ENCODE measurements around the gene MISP.
A peak's percentile ranks its signal among the peaks of the same experiment; 100 is the strongest.
"Not testable (repeated sequence)": the region's sequence is repeated elsewhere in the genome, so short reads cannot be mapped to it uniquely, and the experiment has no call there.

MISP gene

DNA sequence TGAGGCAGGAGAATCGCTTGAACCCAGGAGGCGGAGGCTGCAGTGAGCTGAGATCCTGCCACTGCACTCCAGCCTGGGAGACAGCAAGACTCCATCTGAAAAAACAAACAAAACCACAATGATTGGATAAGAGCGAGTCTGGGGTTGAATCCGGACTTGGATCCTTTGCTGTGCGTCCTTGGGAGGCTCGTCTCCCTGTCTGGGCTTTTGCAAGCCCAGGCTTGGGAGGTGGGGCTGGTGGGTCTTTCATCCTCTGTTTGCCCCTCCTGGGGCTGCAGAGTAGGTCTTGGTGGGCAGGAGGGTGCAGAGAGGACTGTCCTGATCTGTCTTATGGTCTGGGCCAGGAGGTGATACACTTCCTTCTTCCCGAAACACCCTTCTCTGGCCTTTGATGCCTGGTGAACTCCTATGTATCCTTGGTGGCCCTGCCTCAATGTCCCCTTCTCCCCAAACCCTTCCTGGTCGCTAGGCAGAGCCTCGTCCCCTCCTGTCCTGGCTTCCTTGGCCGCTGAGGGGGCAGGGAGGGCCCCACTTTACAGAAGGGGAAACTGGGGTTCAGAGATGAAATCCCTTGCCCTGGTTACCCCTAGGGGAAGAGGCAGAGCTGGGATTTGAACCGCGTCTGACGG is 25.3 kb upstream of the MISP start:
- no peak for DNase-seq

- no peak for DNase-seq
Measured at GRCh38 chr19:726993-727956, 23.6 kb upstream of the MISP start.

DNA sequence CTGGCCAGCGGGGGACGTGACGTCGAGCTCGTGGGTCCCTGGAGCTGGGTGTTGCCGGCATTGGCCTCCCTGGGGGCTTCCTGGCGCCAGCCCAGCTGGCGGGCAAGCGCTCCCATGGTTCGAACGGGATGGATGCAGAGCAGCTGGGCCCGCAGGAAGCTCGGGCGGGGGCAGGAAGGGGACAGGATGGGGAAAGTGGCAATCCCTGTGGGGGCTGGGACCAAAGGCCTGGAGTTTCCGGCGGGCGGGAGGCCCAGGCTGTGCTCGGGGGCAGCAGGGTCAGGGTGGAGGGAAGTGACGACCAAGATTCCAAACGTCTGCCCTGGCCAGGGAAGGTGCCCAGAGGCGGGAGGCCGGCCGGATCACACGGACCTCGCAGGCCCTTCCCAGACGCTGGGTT is 22.9 kb upstream of the MISP start:
- DNase-seq: no peak

DNA sequence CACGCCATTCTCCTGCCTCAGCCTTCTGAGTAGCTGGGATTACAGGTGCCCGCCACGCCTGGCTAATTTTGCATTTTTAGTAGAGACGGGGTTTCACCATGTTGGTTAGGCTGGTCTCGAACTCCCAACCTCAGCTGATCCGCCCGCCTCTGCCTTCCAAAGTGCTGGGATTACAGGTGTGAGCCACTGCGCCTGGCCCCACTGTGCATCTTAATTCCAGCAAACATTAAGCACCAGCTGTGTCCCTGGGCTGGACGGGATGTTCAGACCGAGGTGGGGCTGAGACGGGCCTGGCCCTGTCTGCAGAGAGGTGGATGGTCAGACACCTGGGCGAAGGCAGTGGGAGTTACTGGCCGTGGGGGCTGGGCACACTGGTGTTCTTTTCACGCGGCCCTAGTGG is 21.3 kb upstream of the MISP start:
- not testable (repeated sequence) for DNase-seq

GRCh38 chr19:729965-730668 is 20.8 kb upstream of the MISP start:
- DNase-seq: no peak

GRCh38 chr19:731000-731399 is 19.9 kb upstream of the MISP start:
- no peak for DNase-seq

- DNase-seq: no peak
Measured at GRCh38 chr19:732148-733069, 18.5 kb upstream of the MISP start.

GRCh38 chr19:734716-735115 is 16.2 kb upstream of the MISP start:
- DNase-seq: no peak

GRCh38 chr19:736125-736524 is 14.8 kb upstream of the MISP start:
- DNase-seq: no peak

DNA sequence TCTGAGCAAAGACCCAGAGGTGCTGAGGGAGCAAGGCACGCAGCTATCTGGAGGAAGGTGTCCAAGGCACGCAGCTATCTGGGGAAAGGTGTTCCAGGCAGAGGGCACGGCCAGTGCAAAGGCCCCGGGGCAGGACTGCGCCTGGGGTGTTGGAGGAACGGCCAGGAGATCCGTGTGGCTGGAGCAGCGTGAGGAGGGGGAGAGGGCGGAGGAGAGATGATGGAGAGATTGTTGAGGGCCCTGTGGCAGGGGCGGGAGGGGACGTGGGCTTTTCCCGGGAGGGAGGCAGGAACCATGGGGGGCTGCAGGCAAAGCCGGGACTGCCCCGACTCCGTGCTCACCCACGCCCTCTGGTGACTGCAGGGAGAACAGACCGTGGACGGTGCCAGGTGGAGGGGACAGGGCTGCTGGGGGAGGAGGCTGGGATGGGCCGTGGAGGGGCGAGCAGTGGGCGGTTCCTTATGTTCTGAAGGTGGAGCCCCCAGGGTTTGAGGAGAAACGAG is 13.3 kb upstream of the MISP start:
- DNase-seq: peak; percentile 14

DNA sequence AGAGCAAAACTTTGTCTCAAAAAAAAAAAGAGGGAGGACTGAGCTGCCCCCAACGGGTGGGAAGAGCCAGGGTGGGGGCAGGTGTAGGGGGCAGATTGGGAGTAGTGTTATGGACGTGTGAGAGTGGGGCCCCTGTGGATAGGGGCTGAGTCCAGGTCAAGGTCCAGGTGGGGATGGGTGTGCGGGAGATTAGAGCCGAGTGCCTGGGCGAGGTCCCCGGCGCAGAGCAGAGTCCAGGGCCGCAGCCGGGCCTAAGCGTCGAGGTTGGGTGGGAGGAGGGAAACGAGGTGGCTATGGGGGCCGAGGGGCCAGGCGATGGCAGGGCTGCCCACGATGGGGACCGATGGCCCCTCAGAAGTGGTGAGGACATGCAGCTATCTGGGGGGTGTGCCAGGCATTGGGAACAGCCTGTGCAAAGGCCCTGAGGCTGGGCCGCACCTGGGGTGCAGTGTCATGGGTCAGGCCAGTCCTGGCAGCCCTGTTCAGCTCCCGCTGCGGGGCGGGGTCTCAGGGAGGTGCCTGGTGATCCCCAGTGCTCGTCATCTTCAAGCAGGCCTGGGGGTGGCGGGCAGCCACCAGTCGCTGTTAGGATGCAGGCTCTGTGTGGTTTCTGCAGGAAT is 12.3 kb upstream of the MISP start:
- DNase-seq: no peak

DNA sequence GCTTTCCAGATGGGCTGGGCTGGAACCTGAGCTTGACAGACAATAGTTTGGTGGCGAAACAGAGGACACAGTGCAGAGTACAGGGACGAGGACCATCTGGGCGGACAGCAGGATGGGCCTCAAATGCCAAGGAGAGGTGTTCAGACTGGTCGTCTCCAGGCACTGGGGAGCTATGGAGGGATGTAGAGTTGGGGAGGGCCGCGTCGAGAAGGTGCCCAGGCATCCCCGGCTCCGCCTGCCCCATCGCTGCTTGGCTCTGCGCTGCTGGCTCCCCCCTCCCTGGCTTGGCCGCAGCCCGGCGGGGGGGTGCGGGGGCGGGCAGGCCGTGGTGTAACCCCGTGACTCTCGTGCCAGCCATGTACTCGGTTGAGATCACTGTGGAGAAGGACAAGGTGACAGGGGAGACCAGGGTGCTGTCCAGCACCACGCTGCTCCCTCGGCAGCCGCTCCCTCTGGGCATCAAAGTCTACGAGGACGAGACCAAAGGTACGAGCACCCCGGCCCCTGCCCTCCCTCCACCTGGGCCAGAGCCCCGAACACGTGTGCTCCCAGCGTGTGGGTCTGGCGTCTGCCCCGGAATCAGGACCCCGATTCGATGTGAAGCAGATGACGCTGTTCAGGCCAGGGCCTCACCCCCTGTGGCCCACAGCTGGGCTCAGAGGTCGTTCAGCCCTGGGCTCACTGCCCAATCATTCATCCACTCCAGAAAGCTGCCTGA is 10.8 kb upstream of the MISP start:
- DNase-seq: peak; percentile 49

GRCh38 chr19:740816-741505 is 10.0 kb upstream of the MISP start:
- DNase-seq: not testable (repeated sequence)

- peak; percentile 30 for DNase-seq
Measured at GRCh38 chr19:741506-742131, 9.3 kb upstream of the MISP start.

GRCh38 chr19:742540-743075 is 8.3 kb upstream of the MISP start:
- no peak for DNase-seq

GRCh38 chr19:743168-743687 is 7.7 kb upstream of the MISP start:
- no peak for DNase-seq

- DNase-seq: not testable (repeated sequence)
Measured at GRCh38 chr19:745138-745537, 5.8 kb upstream of the MISP start.

GRCh38 chr19:746208-746819 is 4.6 kb upstream of the MISP start:
- no peak for DNase-seq

DNA sequence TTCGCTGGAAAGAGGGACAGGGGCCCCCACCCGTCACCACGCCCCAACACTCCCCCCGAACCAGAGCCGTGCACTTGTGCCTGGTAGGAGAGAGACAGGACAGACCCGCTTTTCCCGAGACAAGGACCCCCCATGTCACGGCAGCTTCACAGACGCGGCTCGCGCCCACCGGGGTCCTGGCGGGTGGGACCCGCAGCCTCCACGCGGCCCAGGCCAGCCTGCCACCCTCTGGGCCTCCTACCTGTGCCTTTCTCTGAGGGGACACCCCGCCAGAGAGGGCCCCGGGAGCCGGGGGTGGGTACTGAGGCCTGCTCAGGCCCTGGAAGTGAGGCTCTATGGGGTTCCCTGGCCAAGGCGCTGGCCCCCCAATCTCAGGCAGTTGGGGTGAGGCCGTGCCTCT is 4.0 kb upstream of the MISP start:
- DNase-seq: no peak
